Epidermal melanocyte (primary cell): ENCODE measurements around the gene GAK.

Experiments used
- DNase-seq: peaks from one replicate; pipeline ENCODE4 v3.0.0; 2011; ENCODE audit warnings: low spot score; ENCODE audit not compliant: insufficient read length

The GAK gene

DNA sequence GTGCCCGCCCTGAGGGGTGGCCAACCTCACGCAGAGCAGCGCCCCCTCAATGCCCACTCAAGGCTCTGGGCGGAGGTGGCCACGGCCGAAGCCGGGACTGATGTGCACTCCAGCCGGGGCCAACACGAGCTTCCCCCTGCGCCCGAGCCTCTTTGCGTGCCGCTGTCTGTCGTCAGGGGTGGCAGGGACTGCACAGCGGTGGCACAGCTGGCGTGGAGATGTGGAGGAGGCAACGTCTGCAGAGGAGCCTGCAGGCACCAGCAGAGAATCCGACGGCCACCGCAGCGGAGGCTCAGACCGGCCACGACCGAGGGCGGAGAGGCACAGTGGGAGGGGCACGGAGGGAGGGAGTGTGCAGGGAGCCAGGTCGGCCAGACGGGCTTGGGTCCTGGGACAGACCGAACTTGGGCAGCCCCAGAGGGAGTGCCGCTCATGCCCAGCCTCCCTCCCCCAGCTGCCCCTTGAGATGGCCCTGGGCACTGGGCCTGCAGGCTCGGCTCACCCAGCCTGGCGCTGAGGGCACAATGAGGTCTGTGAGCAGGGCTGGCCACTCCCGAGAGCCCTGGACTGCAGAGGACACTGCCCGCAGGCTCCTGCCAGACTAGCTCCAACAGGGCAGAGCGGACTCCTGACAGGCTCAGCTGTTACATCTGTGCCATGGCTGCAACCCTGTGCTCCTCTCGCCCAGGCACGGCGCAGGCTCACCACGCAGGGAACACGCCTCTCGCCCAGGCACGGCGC is 59.7 kb downstream of the GAK start:
- DNase-seq: no peak

GRCh38 chr4:871484-871883 is 60.6 kb downstream of the GAK start:
- DNase-seq: no peak

- DNase-seq: no peak
These were observed 61.2 kb downstream of the GAK start for GRCh38 chr4:870951-871350.

DNA sequence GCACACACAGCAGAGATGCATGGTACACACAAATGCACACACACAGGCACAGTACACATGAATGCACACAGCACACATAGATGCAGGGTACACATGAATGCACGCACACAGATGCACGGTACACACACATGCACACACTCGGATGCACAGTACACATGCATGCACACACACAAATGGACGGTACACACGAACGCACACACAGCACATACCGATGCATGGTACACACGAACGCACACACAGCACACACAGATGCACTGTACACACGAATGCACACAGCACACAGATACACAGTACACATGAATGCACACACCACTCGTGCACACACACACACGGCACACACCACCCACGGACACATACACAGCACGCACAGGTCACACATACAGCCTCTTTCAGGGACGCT is 62.3 kb downstream of the GAK start:
- no peak for DNase-seq

- no peak for DNase-seq
These were observed 63.7 kb downstream of the GAK start for GRCh38 chr4:868421-868820.

- DNase-seq: no peak
These were observed 64.4 kb downstream of the GAK start for GRCh38 chr4:867526-868250.

- DNase-seq: no peak
These were observed 65.2 kb downstream of the GAK start for GRCh38 chr4:866761-867390.

- DNase-seq: no peak
These were observed 65.9 kb downstream of the GAK start for GRCh38 chr4:866068-866760.

DNA sequence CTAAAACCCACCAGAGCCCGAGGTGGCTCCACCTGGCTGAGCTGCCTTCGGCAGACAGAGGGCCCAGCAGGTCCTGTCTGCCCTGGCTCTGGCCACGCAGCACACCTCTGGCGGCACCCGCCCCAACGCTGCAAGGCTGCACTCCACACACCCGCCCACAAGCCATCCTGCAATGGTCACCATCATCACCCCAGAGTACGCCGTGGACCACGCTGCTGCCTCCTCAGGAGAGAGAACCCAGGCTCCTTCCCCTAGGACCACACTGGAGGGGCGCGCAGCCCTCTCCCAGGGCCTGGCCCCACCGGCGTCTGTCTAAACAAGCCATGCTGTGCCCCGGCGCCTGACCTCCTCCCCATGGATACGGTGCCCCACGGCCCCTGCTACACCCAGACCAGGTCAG is 66.5 kb downstream of the GAK start:
- no peak for DNase-seq

DNA sequence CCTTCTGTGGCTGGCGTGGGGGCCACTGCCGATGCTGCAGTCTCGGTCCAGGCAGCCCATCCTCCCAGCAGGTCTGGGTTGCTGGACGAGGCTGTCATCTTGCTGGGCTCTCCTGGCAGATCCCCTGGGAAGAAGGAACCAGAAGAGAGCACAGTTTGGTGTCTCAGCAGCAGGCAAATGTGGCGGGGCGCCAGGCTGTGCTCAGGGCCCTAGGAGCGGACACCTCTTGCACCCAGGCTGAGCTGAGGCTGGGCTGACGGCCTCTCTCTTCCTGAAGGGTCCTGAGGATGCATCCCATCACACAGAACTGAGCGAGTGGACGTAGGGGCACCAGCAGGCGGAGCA is 67.0 kb downstream of the GAK start:
- DNase-seq: no peak

DNA sequence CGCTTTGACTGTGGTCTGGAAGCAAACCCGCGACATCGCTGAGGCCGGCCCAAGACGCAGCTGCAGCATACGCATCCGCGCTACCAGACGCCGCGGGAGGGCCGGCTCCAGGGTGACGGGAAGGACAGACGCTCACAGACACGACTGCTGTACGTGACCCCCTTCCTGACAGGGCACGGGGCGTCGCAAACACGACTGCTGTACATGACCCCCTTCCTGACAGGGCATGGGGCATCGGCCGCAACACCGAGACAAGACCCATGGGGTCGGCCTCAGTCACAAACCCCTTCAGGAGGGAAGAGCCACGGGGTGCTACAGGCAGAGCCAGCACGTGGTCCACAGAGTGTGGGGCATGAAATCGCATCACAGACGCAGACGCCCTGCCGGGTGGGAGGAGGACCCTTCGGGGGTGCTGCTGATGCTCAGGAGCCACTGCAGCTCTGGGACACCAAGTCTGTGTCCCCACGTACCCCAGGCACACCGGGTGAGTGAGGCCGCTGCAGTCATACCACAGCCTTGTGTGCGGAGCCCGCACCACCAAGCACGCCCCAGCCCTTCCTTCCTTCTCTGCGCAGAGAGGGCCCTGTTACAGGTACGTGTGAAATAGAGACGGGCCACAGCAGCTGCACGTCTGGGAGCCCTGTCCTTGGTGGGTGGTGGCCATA is 67.5 kb downstream of the GAK start:
- DNase-seq: no peak

DNA sequence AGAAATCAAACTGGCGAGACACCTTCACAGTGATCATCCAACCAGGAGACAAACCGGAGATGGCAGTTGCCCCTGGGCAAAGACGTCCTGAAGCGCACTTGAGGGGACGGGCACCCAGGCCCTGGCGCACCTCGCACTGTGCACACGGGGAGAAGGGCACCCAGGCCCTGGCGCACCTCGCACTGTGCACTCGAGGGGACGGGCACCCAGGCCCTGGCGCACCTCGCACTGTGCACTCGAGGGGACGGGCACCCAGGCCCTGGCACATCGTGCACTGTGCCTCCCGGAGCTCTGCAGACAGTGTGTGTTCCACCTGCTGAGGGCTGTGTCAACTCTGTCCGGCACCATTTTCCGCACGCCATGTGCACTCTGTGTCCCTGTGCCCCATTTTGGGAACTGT is 71.6 kb downstream of the GAK start:
- DNase-seq: no peak

DNA sequence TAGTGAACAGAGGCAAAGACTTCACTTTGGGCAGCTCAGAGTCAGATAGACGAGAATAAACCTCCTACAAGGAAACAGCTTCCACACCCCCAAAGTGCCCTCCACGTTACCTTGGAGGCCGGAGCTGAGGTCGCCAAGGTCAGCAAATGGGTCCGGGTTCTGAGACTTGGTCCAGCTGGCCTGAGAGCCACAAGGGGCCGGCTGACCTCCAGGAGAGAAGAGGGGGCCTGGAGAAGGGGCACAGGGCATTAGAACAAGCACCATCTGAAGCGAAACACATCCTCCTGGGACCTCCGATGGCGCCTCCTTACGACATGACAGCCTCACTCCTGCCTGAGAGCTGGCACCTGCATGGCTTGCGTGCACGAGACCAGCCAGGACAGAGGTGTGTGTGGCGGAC is 72.6 kb downstream of the GAK start:
- DNase-seq: no peak

GRCh38 chr4:858831-859451 is 73.2 kb downstream of the GAK start:
- DNase-seq: no peak

- no peak for DNase-seq
These were observed 74.1 kb downstream of the GAK start for GRCh38 chr4:858041-858481.

- no peak for DNase-seq
These were observed 74.7 kb downstream of the GAK start for GRCh38 chr4:857461-857860.

GRCh38 chr4:856225-856901 is 75.8 kb downstream of the GAK start:
- no peak for DNase-seq

- no peak for DNase-seq
These were observed 76.3 kb downstream of the GAK start for GRCh38 chr4:855880-856224.

- no peak for DNase-seq
These were observed 77.8 kb downstream of the GAK start for GRCh38 chr4:854356-854755.

DNA sequence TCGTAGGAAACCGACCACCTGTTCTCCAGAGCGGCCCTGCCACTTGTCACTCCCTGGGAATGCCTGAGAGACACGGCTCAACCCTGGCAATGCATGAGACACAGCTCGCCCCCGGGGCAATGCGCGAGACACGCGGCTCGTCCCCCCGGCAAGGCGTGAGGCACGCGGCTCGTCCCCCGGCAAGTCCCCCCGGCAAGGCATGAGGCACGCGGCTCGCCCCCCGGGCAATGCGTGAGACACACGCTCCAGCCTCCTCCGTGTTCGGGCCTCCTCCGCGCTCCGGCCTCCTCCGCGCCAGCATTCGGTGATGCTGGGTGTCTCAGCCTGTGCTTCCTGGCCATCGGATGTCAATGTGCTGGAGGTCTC is 78.7 kb downstream of the GAK start:
- DNase-seq: no peak
